ENCODE measurements around the gene NOLC1. TPM values are rescaled to one million over a fixed set of nuclear protein-coding genes. Genes with fewer than 3 reads are reported as not detected.

NOLC1 gene
- total and polyA plus RNA-seq, 2 donors = 23.6 to 43.1 TPM

Other genes starting within 250 kb of the NOLC1 start
- gene ARMH3, start 96.2 kb upstream of the NOLC1 start, total RNA-seq = 13.4 TPM
- 23.0 TPM for gene ARMH3, start 96.2 kb upstream of the NOLC1 start, polyA plus RNA-seq
- 11.1 TPM for gene HPS6, start 87.0 kb upstream of the NOLC1 start, total RNA-seq
- gene HPS6, start 87.0 kb upstream of the NOLC1 start, polyA plus RNA-seq = 18.7 TPM
- gene LDB1, start 32.0 kb upstream of the NOLC1 start, total RNA-seq = 51.8 TPM
- gene LDB1, start 32.0 kb upstream of the NOLC1 start, polyA plus RNA-seq = 65.3 TPM
- gene PPRC1, start 19.3 kb upstream of the NOLC1 start, total RNA-seq = 12.1 TPM
- gene PPRC1, start 19.3 kb upstream of the NOLC1 start, polyA plus RNA-seq = 20.7 TPM
- not detected for gene ELOVL3, start 73.9 kb downstream of the NOLC1 start, total RNA-seq
- 0.29 TPM for gene ELOVL3, start 73.9 kb downstream of the NOLC1 start, polyA plus RNA-seq
- gene PITX3, start 89.1 kb downstream of the NOLC1 start, total RNA-seq = 0.32 TPM
- gene PITX3, start 89.1 kb downstream of the NOLC1 start, polyA plus RNA-seq = 0.08 TPM
- 29.3 TPM for gene GBF1, start 93.1 kb downstream of the NOLC1 start, total RNA-seq
- gene GBF1, start 93.1 kb downstream of the NOLC1 start, polyA plus RNA-seq = 22.9 TPM
- 11.3 TPM for gene NFKB2, start 243.3 kb downstream of the NOLC1 start, total RNA-seq
- gene NFKB2, start 243.3 kb downstream of the NOLC1 start, polyA plus RNA-seq = 30.8 TPM